ENCODE data around the gene C20orf204.
"Not testable (repeated sequence)": the region's sequence is repeated elsewhere in the genome, so short reads cannot be mapped to it uniquely, and the experiment has no call there.

The C20orf204 gene

GRCh38 chr20:64006902-64007301 is 29.1 kb upstream of the C20orf204 start:
- no peak overlapping the region for H3K18ac ChIP-seq (ENCODE audit: low read length)
- H3K27ac ChIP-seq (ENCODE audit: low read depth, low read length) = no peak overlapping the region
- no peak overlapping the region for H3K4ac ChIP-seq (ENCODE audit: low read depth, low read length)
- H2BK120ac ChIP-seq (ENCODE audit: low read depth, low read length) = no peak overlapping the region
- DNase-seq = no peak
- H2BK5ac ChIP-seq (ENCODE audit: low read length) = no peak overlapping the region
- no peak overlapping the region for H2AK5ac ChIP-seq (ENCODE audit: low read length)
- H3K4me1 ChIP-seq (ENCODE audit: control insufficient read depth, low read depth, low read length) = no peaks in the 10 kb centered on the region
- no peak overlapping the region for H4K5ac ChIP-seq (ENCODE audit: low read length)
- H3K36me3 ChIP-seq (ENCODE audit: control insufficient read depth, insufficient read depth, low read length) = peaks cover 17% of the 10 kb centered on the region
- no peak overlapping the region for H4K8ac ChIP-seq (ENCODE audit: low read depth, low read length)
- H2BK15ac ChIP-seq (replicated peaks; ENCODE audit: low read depth) = no peak overlapping the region
- WGBS (ENCODE audit: extremely low coverage, insufficient coverage, low lambda C conversion rate) = no CpG with 5 or more reads among the region's 3 CpGs
- H3K9ac ChIP-seq (ENCODE audit: low read length) = no peak overlapping the region
- H3K79me2 ChIP-seq (ENCODE audit: control insufficient read depth, insufficient read depth, low read length) = no peaks in the 10 kb centered on the region
- no peak overlapping the region for H3K4me3 ChIP-seq (ENCODE audit: low read length)
- peaks cover 3% of the 10 kb centered on the region for H3K79me1 ChIP-seq (ENCODE audit: low read length)
- H3K23ac ChIP-seq (ENCODE audit: low read length) = no peak overlapping the region
- H3K27me3 ChIP-seq (ENCODE audit: insufficient read depth, low read length, poor library complexity) = no peaks in the 10 kb centered on the region
- H3K4me2 ChIP-seq (ENCODE audit: low read length) = no peak overlapping the region
- H3K56ac ChIP-seq (ENCODE audit: low read length) = no peak overlapping the region

- H2BK5ac ChIP-seq (ENCODE audit: low read length) = no peak overlapping the region
- H3K4me1 ChIP-seq (ENCODE audit: control insufficient read depth, low read depth, low read length) = no peaks in the 10 kb centered on the region
- no peak overlapping the region for H2BK15ac ChIP-seq (replicated peaks; ENCODE audit: low read depth)
- H3K36me3 ChIP-seq (ENCODE audit: control insufficient read depth, insufficient read depth, low read length) = peaks cover 18% of the 10 kb centered on the region
- WGBS (ENCODE audit: extremely low coverage, insufficient coverage, low lambda C conversion rate) = no CpG with 5 or more reads among the region's 13 CpGs
- H3K9ac ChIP-seq (ENCODE audit: low read length) = no peak overlapping the region
- H3K4me3 ChIP-seq (ENCODE audit: low read length) = no peak overlapping the region
- H3K27ac ChIP-seq (ENCODE audit: low read depth, low read length) = no peak overlapping the region
- H4K5ac ChIP-seq (ENCODE audit: low read length) = no peak overlapping the region
- H3K4me2 ChIP-seq (ENCODE audit: low read length) = no peak overlapping the region
- no peak overlapping the region for H2AK5ac ChIP-seq (ENCODE audit: low read length)
- peaks cover 3% of the 10 kb centered on the region for H3K79me1 ChIP-seq (ENCODE audit: low read length)
- no peaks in the 10 kb centered on the region for H3K79me2 ChIP-seq (ENCODE audit: control insufficient read depth, insufficient read depth, low read length)
- no peak overlapping the region for H3K56ac ChIP-seq (ENCODE audit: low read length)
- DNase-seq = no peak
- H3K18ac ChIP-seq (ENCODE audit: low read length) = no peak overlapping the region
- no peak overlapping the region for H4K8ac ChIP-seq (ENCODE audit: low read depth, low read length)
- H3K27me3 ChIP-seq (ENCODE audit: insufficient read depth, low read length, poor library complexity) = no peaks in the 10 kb centered on the region
- no peak overlapping the region for H3K4ac ChIP-seq (ENCODE audit: low read depth, low read length)
- no peak overlapping the region for H3K23ac ChIP-seq (ENCODE audit: low read length)
- H2BK120ac ChIP-seq (ENCODE audit: low read depth, low read length) = no peak overlapping the region
Observed at GRCh38 chr20:64009811-64010387, 26.1 kb upstream of the C20orf204 start.

- no peaks in the 10 kb centered on the region for H3K79me2 ChIP-seq (ENCODE audit: control insufficient read depth, insufficient read depth, low read length)
- no peak overlapping the region for H4K8ac ChIP-seq (ENCODE audit: low read depth, low read length)
- H3K9ac ChIP-seq (ENCODE audit: low read length) = no peak overlapping the region
- peaks cover 22% of the 10 kb centered on the region for H3K36me3 ChIP-seq (ENCODE audit: control insufficient read depth, insufficient read depth, low read length)
- no peak overlapping the region for H3K56ac ChIP-seq (ENCODE audit: low read length)
- DNase-seq = no peak
- H3K23ac ChIP-seq (ENCODE audit: low read length) = no peak overlapping the region
- H3K18ac ChIP-seq (ENCODE audit: low read length) = no peak overlapping the region
- no peaks in the 10 kb centered on the region for H3K4me1 ChIP-seq (ENCODE audit: control insufficient read depth, low read depth, low read length)
- no peak overlapping the region for H3K4me2 ChIP-seq (ENCODE audit: low read length)
- H2AK5ac ChIP-seq (ENCODE audit: low read length) = no peak overlapping the region
- H3K4me3 ChIP-seq (ENCODE audit: low read length) = no peak overlapping the region
- no peak overlapping the region for H2BK5ac ChIP-seq (ENCODE audit: low read length)
- H3K79me1 ChIP-seq (ENCODE audit: low read length) = peaks cover 4% of the 10 kb centered on the region
- no peak overlapping the region for H3K27ac ChIP-seq (ENCODE audit: low read depth, low read length)
- H2BK15ac ChIP-seq (replicated peaks; ENCODE audit: low read depth) = no peak overlapping the region
- H4K5ac ChIP-seq (ENCODE audit: low read length) = no peak overlapping the region
- no peak overlapping the region for H3K4ac ChIP-seq (ENCODE audit: low read depth, low read length)
- no peaks in the 10 kb centered on the region for H3K27me3 ChIP-seq (ENCODE audit: insufficient read depth, low read length, poor library complexity)
- no peak overlapping the region for H2BK120ac ChIP-seq (ENCODE audit: low read depth, low read length)
- no CpG with 5 or more reads among the region's 8 CpGs for WGBS (ENCODE audit: extremely low coverage, insufficient coverage, low lambda C conversion rate)
Observed at GRCh38 chr20:64010711-64011237, 25.2 kb upstream of the C20orf204 start.

GRCh38 chr20:64011366-64011779 is 24.6 kb upstream of the C20orf204 start:
- H3K9ac ChIP-seq (ENCODE audit: low read length) = no peak overlapping the region
- H3K4me3 ChIP-seq (ENCODE audit: low read length) = no peak overlapping the region
- no peak overlapping the region for H4K5ac ChIP-seq (ENCODE audit: low read length)
- H2BK120ac ChIP-seq (ENCODE audit: low read depth, low read length) = no peak overlapping the region
- H3K4me1 ChIP-seq (ENCODE audit: control insufficient read depth, low read depth, low read length) = no peaks in the 10 kb centered on the region
- H3K4me2 ChIP-seq (ENCODE audit: low read length) = no peak overlapping the region
- no peak overlapping the region for H3K23ac ChIP-seq (ENCODE audit: low read length)
- peaks cover 4% of the 10 kb centered on the region for H3K79me1 ChIP-seq (ENCODE audit: low read length)
- no CpG with 5 or more reads among the region's 16 CpGs for WGBS (ENCODE audit: extremely low coverage, insufficient coverage, low lambda C conversion rate)
- H2BK15ac ChIP-seq (replicated peaks; ENCODE audit: low read depth) = no peak overlapping the region
- no peak overlapping the region for H2BK5ac ChIP-seq (ENCODE audit: low read length)
- no peak overlapping the region for H3K27ac ChIP-seq (ENCODE audit: low read depth, low read length)
- H3K18ac ChIP-seq (ENCODE audit: low read length) = no peak overlapping the region
- H3K56ac ChIP-seq (ENCODE audit: low read length) = no peak overlapping the region
- DNase-seq = no peak
- no peak overlapping the region for H3K4ac ChIP-seq (ENCODE audit: low read depth, low read length)
- peaks cover 22% of the 10 kb centered on the region for H3K36me3 ChIP-seq (ENCODE audit: control insufficient read depth, insufficient read depth, low read length)
- no peaks in the 10 kb centered on the region for H3K27me3 ChIP-seq (ENCODE audit: insufficient read depth, low read length, poor library complexity)
- no peak overlapping the region for H2AK5ac ChIP-seq (ENCODE audit: low read length)
- no peaks in the 10 kb centered on the region for H3K79me2 ChIP-seq (ENCODE audit: control insufficient read depth, insufficient read depth, low read length)
- no peak overlapping the region for H4K8ac ChIP-seq (ENCODE audit: low read depth, low read length)

- H3K4me3 ChIP-seq (ENCODE audit: low read length); H3K27ac ChIP-seq (ENCODE audit: low read depth, low read length); H3K27me3 ChIP-seq (ENCODE audit: insufficient read depth, low read length, poor library complexity); H3K79me1 ChIP-seq (ENCODE audit: low read length); H3K4me1 ChIP-seq (ENCODE audit: control insufficient read depth, low read depth, low read length); DNase-seq; H3K4ac ChIP-seq (ENCODE audit: low read depth, low read length); H2BK120ac ChIP-seq (ENCODE audit: low read depth, low read length); H3K18ac ChIP-seq (ENCODE audit: low read length); H2BK15ac ChIP-seq (replicated peaks; ENCODE audit: low read depth); H4K5ac ChIP-seq (ENCODE audit: low read length); H3K23ac ChIP-seq (ENCODE audit: low read length); H3K4me2 ChIP-seq (ENCODE audit: low read length); H2BK5ac ChIP-seq (ENCODE audit: low read length); H3K56ac ChIP-seq (ENCODE audit: low read length); H3K9ac ChIP-seq (ENCODE audit: low read length); H3K79me2 ChIP-seq (ENCODE audit: control insufficient read depth, insufficient read depth, low read length); H4K8ac ChIP-seq (ENCODE audit: low read depth, low read length); H2AK5ac ChIP-seq (ENCODE audit: low read length): not testable (repeated sequence)
- peaks cover 19% of the 10 kb centered on the region for H3K36me3 ChIP-seq (ENCODE audit: control insufficient read depth, insufficient read depth, low read length)
- no CpG with 5 or more reads among the region's 20 CpGs for WGBS (ENCODE audit: extremely low coverage, insufficient coverage, low lambda C conversion rate)
Observed at GRCh38 chr20:64012385-64013154, 23.4 kb upstream of the C20orf204 start.

Data from mesendoderm (in vitro differentiated cells).